H1 (cell line): Measurements from ENCODE around the gene IFT81. TPM values are rescaled to one million over a fixed set of nuclear protein-coding genes. Genes with fewer than 3 reads are reported as not detected.

Experiments used
- CTCF ChIA-PET: fragments of 300-600 bp; sonication (Branson Sonifier 250); formaldehyde crosslinking; loops from one replicate; lab custom pipeline; 2021; ENCODE audit not compliant: partially characterized antibody; lab: Charles Lee
- POLR2A ChIA-PET: fragments of 300-600 bp; sonication (Branson Sonifier 250); formaldehyde crosslinking; loops from one replicate; lab custom pipeline; 2021; ENCODE audit warnings: inconsistent platforms; ENCODE audit not compliant: partially characterized antibody; lab: Charles Lee
- DNase-seq, 2 experiments: peaks; one replicate each; pipeline versions ENCODE4 v3.0.0 to v3.0.0-alpha.2; 2010 to 2022; ENCODE audit warnings: low spot score in 2 of 2, low read depth in 1 of 2, mixed read lengths in 1 of 2
- FAIRE-seq: peaks from 2 replicates; lab custom pipeline; 2011; peaks lifted over from hg19 to GRCh38; lab: Jason Lieb, UNC
- H2AFZ ChIP-seq: 2 replicates; pipeline ENCODE4 v1.8.1; 2012; ENCODE audit warnings: low read length, inconsistent platforms
- H2AK5ac ChIP-seq: 2 replicates; pipeline ENCODE4 v1.6.1; 2013; ENCODE audit warnings: low read depth, low read length
- H2BK120ac ChIP-seq: replicated peaks from 2 replicates; pipeline ENCODE3; 2013; ENCODE audit warnings: low read depth, low read length, inconsistent platforms
- H2BK12ac ChIP-seq: 2 replicates; pipeline ENCODE4 v1.6.1; 2013; ENCODE audit warnings: low read depth, low read length
- H2BK15ac ChIP-seq: 2 replicates; pipeline ENCODE4 v1.6.1; 2013; ENCODE audit warnings: low read length
- H2BK20ac ChIP-seq: 2 replicates; pipeline ENCODE4 v1.6.1; 2013; ENCODE audit warnings: low read length
- H2BK5ac ChIP-seq: 2 replicates; pipeline ENCODE4 v1.6.1; 2013; ENCODE audit warnings: low read depth, low read length
- H3K14ac ChIP-seq: 2 replicates; pipeline ENCODE4 v1.6.1; 2013; ENCODE audit warnings: inconsistent platforms; ENCODE audit not compliant: insufficient read length
- H3K18ac ChIP-seq: 2 replicates; pipeline ENCODE4 v1.6.1; 2013; ENCODE audit warnings: low read length; ENCODE audit errors: extremely low read depth
- H3K23ac ChIP-seq: 2 replicates; pipeline ENCODE4 v1.6.1; 2013; ENCODE audit warnings: inconsistent platforms; ENCODE audit not compliant: insufficient read length
- H3K23me2 ChIP-seq: 2 replicates; pipeline ENCODE4 v1.6.1; 2013; ENCODE audit warnings: low read depth, low read length
- H3K27ac ChIP-seq: 2 replicates; pipeline ENCODE4 v1.6.1; 2011; ENCODE audit warnings: low read depth, low read length, inconsistent platforms
- H3K27me3 ChIP-seq, 4 experiments: replicated peaks in 1 of 4; 1 replicate in 1 of 4; 2 replicates in 3 of 4; pipeline versions ENCODE4 v1.6.1 to v1.8.1; 2011 to 2013; ENCODE audit warnings: low read length in 3 of 4, mild to moderate bottlenecking in 3 of 4, inconsistent platforms in 2 of 4, mixed read lengths in 2 of 4, moderate library complexity in 1 of 4; ENCODE audit not compliant: control insufficient read depth in 3 of 4, insufficient read depth in 3 of 4; ENCODE audit errors: extremely low read depth in 1 of 4
- H3K36me3 ChIP-seq, 4 experiments: 2 replicates each; pipeline versions ENCODE4 v1.6.1 to v1.8.1; 2011 to 2013; ENCODE audit warnings: mild to moderate bottlenecking in 4 of 4, low read length in 3 of 4, moderate library complexity in 2 of 4, control low read depth in 1 of 4, inconsistent platforms in 1 of 4; ENCODE audit not compliant: insufficient read depth in 4 of 4, control insufficient read depth in 2 of 4
- H3K4ac ChIP-seq: replicated peaks from 2 replicates; pipeline ENCODE3; 2013; ENCODE audit warnings: low read length, low read depth, mixed read lengths, inconsistent platforms; ENCODE audit not compliant: insufficient read length
- H3K4me1 ChIP-seq, 4 experiments: replicated peaks in 1 of 4; 1 replicate in 1 of 4; 2 replicates in 3 of 4; pipeline versions ENCODE4 v1.6.1 to v1.8.1; 2011 to 2013; ENCODE audit warnings: low read length in 3 of 4, inconsistent platforms in 2 of 4, mixed read lengths in 1 of 4; ENCODE audit not compliant: insufficient read depth in 4 of 4, control insufficient read depth in 3 of 4
- H3K4me2 ChIP-seq, 2 experiments: 2 replicates each; pipeline versions ENCODE4 v1.6.1 to v1.8.1; 2011 to 2013; ENCODE audit warnings: low read depth in 2 of 2, low read length in 2 of 2, control low read depth in 1 of 2, inconsistent platforms in 1 of 2, mild to moderate bottlenecking in 1 of 2; ENCODE audit not compliant: insufficient read depth in 1 of 2
- H3K4me3 ChIP-seq, 4 experiments: fragments of 200-600, 300-600 bp in 1 of 4; sonication (generic), shearing (Covaris generic), sonication (Bioruptor Twin) in 1 of 4; 2 replicates each; pipeline versions ENCODE4 v1.5.1 to v1.8.1; 2011 to 2016; ENCODE audit warnings: low read length in 4 of 4, low read depth in 3 of 4, control low read depth in 2 of 4, inconsistent platforms in 2 of 4, mild to moderate bottlenecking in 2 of 4, mixed read lengths in 1 of 4, moderate library complexity in 1 of 4; ENCODE audit not compliant: insufficient read depth in 2 of 4; ENCODE audit errors: extremely low read depth in 1 of 4
- H3K56ac ChIP-seq: replicated peaks from 2 replicates; pipeline ENCODE3; 2013; ENCODE audit warnings: low read depth, mild to moderate bottlenecking, mixed read lengths, low read length, inconsistent platforms; ENCODE audit not compliant: insufficient read length
- H3K79me1 ChIP-seq: 2 replicates; pipeline ENCODE4 v1.6.1; 2013; ENCODE audit warnings: low read depth, low read length, control low read depth
- H3K79me2 ChIP-seq, 2 experiments: 2 replicates each; pipeline versions ENCODE4 v1.6.1 to v1.8.1; 2012 to 2013; ENCODE audit warnings: low read length in 2 of 2, mild to moderate bottlenecking in 2 of 2, inconsistent platforms in 1 of 2; ENCODE audit not compliant: insufficient read depth in 2 of 2, control insufficient read depth in 1 of 2
- H3K9ac ChIP-seq, 4 experiments: replicated peaks in 1 of 4; 1 replicate in 1 of 4; 2 replicates in 3 of 4; pipeline versions ENCODE4 v1.6.1 to v1.8.1; 2011 to 2013; ENCODE audit warnings: low read depth in 3 of 4, low read length in 3 of 4, control low read depth in 2 of 4, mild to moderate bottlenecking in 2 of 4, moderate library complexity in 2 of 4, inconsistent platforms in 1 of 4; ENCODE audit errors: extremely low read depth in 1 of 4
- H3K9me3 ChIP-seq, 2 experiments: 2 replicates each; pipeline versions ENCODE4 v1.6.1 to v1.8.1; 2012 to 2013; ENCODE audit warnings: mild to moderate bottlenecking in 2 of 2, moderate library complexity in 2 of 2, control low read depth in 1 of 2, inconsistent platforms in 1 of 2, low read depth in 1 of 2, low read length in 1 of 2, mixed read lengths in 1 of 2; ENCODE audit not compliant: insufficient read depth in 2 of 2
- H4K20me1 ChIP-seq, 2 experiments: replicated peaks in 1 of 2; 2 replicates each; pipeline versions ENCODE3 to v1.8.1; 2011 to 2013; ENCODE audit warnings: inconsistent platforms in 2 of 2, low read length in 2 of 2, mild to moderate bottlenecking in 1 of 2; ENCODE audit not compliant: insufficient read depth in 2 of 2, control insufficient read depth in 1 of 2
- H4K5ac ChIP-seq: 2 replicates; pipeline ENCODE4 v1.6.1; 2013; ENCODE audit warnings: low read length, low read depth, mixed read lengths, inconsistent platforms; ENCODE audit not compliant: insufficient read length
- H4K8ac ChIP-seq: 2 replicates; pipeline ENCODE4 v1.8.0; 2013; ENCODE audit warnings: mild to moderate bottlenecking, moderate library complexity, low read length, inconsistent platforms; ENCODE audit not compliant: insufficient read depth; ENCODE audit errors: extremely low read depth
- H4K91ac ChIP-seq: replicated peaks from 2 replicates; pipeline ENCODE3; 2013; ENCODE audit warnings: low read length, mixed read lengths, inconsistent platforms; ENCODE audit not compliant: insufficient read length
- CEBPB ChIP-seq: IDR thresholded peaks from 2 replicates; pipeline ENCODE4 v1.6.1; 2012; ENCODE audit warnings: low read depth, low read length
- HDAC2 ChIP-seq, 2 experiments: fragments of 300-600 bp in 1 of 2; sonication (generic) in 1 of 2; IDR thresholded peaks; 2 replicates each; pipeline ENCODE4 v1.6.1; 2011 to 2012; ENCODE audit warnings: low read depth in 2 of 2, low read length in 2 of 2, mild to moderate bottlenecking in 2 of 2, moderate library complexity in 2 of 2, borderline replicate concordance in 1 of 2, inconsistent platforms in 1 of 2
- POU5F1 ChIP-seq: IDR thresholded peaks from 2 replicates; pipeline ENCODE4 v1.6.1; 2011; ENCODE audit warnings: low read depth, mild to moderate bottlenecking, low read length, moderate library complexity
- RBBP5 ChIP-seq: IDR thresholded peaks from 2 replicates; pipeline ENCODE4 v1.7.1; 2012; ENCODE audit warnings: low read depth, mild to moderate bottlenecking, inconsistent platforms, low read length, moderate library complexity, borderline replicate concordance
- RNF2 ChIP-seq: fragments of 200-900, 300-1000 bp; sonication (generic); IDR thresholded peaks from 2 replicates; pipeline ENCODE4 v1.7.1; 2016; ENCODE audit warnings: borderline replicate concordance, low read depth, mild to moderate bottlenecking, antibody characterized with exemption, low read length; ENCODE audit not compliant: poor library complexity, severe bottlenecking; ENCODE audit errors: missing control alignments
- SP1 ChIP-seq: IDR thresholded peaks from 2 replicates; pipeline ENCODE4 v1.6.1; 2011; ENCODE audit warnings: low read depth, low read length
- YY1 ChIP-seq: IDR thresholded peaks from 2 replicates; pipeline ENCODE4 v1.6.1; 2011; ENCODE audit warnings: low read depth, mild to moderate bottlenecking, low read length
- WGBS, 2 experiments: shearing (Covaris generic) in 1 of 2; methylation state at CpG; one replicate each; pipeline versions ENCODE4 v1.1.6 to v1.1.7; 2013 to 2015; ENCODE audit warnings: low lambda C conversion rate in 2 of 2, mixed read lengths in 2 of 2, inconsistent platforms in 1 of 2, low coverage in 1 of 2, missing lambda C conversion rate in 1 of 2; ENCODE audit not compliant: insufficient replicate concordance in 2 of 2, insufficient coverage in 1 of 2, insufficient read length in 1 of 2; ENCODE audit errors: extremely low coverage in 1 of 2, missing lambda C conversion rate in 1 of 2; 5-methylcytosine and 5-hydroxymethylcytosine counted together
- polyA plus RNA-seq, 7 experiments: library from polyadenylated mRNA; depleted of rRNA in 3 of 7; stranded (reverse) in 5 of 7; unstranded in 2 of 7; fragments of >200 nt in 5 of 7; fragments of 200-250 nt in 2 of 7; gene quantifications; 1 replicate in 5 of 7; 2 replicates in 1 of 7; 4 replicates in 1 of 7; pipeline versions ENCODE4 v1.2.1 to v1.2.3, GENCODE V29; 2011 to 2013; ENCODE audit warnings: missing spikeins in 2 of 7, mixed read lengths in 2 of 7
- total RNA-seq: library from RNA; stranded (reverse); fragmentation: NEBNext Ultra II Directional; extraction: Animal tissue kit (Norgen Biotek cat#: 25700); gene quantifications from 2 replicates; pipeline ENCODE4 v1.2.1, GENCODE V29; 2021
- TF ChIP-seq, protein P1 (sequence below): IDR thresholded peaks from 2 replicates; pipeline ENCODE4 v1.6.1; 2011; ENCODE audit warnings: low read length, improper control_type of control experiment
- TF ChIP-seq, protein P2 (sequence below): IDR thresholded peaks from 2 replicates; pipeline ENCODE4 v1.6.1; 2012; ENCODE audit warnings: low read length, inconsistent platforms

The IFT81 gene
- total and polyA plus RNA-seq, 2 of the 8 experiments (the other 6 are each of a cell fraction or from before 2014, with no cell fraction given), result 4.1 to 14.5 TPM

DNA sequence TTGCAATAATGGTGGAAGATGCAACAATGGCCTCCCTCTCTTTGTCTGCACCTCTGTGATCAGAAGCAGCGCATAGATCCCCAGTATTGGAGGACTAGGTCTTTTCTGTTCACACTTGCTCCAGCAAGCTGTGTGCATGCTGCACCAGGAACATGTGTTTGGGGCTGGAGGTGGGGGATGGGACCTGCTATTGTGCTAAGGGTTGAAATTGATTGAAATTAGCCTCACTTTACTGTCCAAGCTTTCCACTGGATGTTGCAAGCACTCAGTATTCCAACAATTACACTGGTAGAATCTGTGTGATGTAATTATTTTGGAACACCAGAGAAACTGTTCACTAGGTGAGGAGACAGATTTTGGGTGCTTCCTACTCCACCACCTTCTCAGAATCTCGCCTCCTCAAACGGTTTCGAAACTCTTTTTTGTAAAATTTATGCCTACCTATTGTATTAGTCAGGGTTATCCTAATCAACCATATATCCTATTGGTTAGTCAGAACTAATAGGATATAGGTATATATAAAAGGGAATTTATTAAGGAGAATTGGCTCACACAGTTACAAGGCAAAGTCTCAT, 35.6 kb downstream of the IFT81 start:
- peaks cover 0 to 6% (median 2%) of the 10 kb centered on the region in 4 experiments; a peak in 1 of 8 replicates for H3K36me3 ChIP-seq
- TF ChIP-seq SP1 (no peak), RBBP5 (no peak), YY1 (no peak), CEBPB (no peak), RNF2 (no peak), HDAC2 (IDR thresholded peaks at IDR 0.05; ENCODE audit: borderline replicate concordance in 1 of 2, low read depth in 2 of 2, low read length in 2 of 2) (no peak), POU5F1 (no peak)
- TF ChIP-seq, protein P1, sequence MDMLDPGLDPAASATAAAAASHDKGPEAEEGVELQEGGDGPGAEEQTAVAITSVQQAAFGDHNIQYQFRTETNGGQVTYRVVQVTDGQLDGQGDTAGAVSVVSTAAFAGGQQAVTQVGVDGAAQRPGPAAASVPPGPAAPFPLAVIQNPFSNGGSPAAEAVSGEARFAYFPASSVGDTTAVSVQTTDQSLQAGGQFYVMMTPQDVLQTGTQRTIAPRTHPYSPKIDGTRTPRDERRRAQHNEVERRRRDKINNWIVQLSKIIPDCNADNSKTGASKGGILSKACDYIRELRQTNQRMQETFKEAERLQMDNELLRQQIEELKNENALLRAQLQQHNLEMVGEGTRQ, result no peak
- TF ChIP-seq, protein P2, sequence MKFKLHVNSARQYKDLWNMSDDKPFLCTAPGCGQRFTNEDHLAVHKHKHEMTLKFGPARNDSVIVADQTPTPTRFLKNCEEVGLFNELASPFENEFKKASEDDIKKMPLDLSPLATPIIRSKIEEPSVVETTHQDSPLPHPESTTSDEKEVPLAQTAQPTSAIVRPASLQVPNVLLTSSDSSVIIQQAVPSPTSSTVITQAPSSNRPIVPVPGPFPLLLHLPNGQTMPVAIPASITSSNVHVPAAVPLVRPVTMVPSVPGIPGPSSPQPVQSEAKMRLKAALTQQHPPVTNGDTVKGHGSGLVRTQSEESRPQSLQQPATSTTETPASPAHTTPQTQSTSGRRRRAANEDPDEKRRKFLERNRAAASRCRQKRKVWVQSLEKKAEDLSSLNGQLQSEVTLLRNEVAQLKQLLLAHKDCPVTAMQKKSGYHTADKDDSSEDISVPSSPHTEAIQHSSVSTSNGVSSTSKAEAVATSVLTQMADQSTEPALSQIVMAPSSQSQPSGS, result no peak

More for the DNA sequence above, 35.6 kb downstream of the IFT81 start:
- H3K4me1 ChIP-seq, result 0 out of 7 replicates have a peak, but pooled peaks cover 0 to 2% (median 0%) of the 10 kb centered on the region in 4 experiments
- no peaks in the 10 kb centered on the region for H3K27me3 ChIP-seq
- no peak overlapping the region for H2BK15ac ChIP-seq
- H3K18ac ChIP-seq, result no peak overlapping the region
- H3K27ac ChIP-seq, result no peak overlapping the region
- CTCF ChIA-PET, result no interaction called here
- WGBS, 2 experiments, result 98% methylated on average over 4 of the region's 4 CpGs; no CpG with 5 or more reads in 1 of the 2 experiments
- no peak overlapping the region for H2BK20ac ChIP-seq
- H2AFZ ChIP-seq, result no peak overlapping the region
- no peak overlapping the region for H3K23ac ChIP-seq
- no peaks in the 10 kb centered on the region for H4K20me1 ChIP-seq
- no peak overlapping the region for H4K5ac ChIP-seq
- H2BK120ac ChIP-seq, result no peak overlapping the region
- no peak overlapping the region for H3K4me3 ChIP-seq
- H4K91ac ChIP-seq, result no peak overlapping the region
- DNase-seq, result no peak
- no peak overlapping the region for H3K9ac ChIP-seq
- no peaks in the 10 kb centered on the region for H3K9me3 ChIP-seq
- H3K14ac ChIP-seq, result no peak overlapping the region
- POLR2A ChIA-PET, result no interaction called here
- no peak overlapping the region for H2AK5ac ChIP-seq
- no peak overlapping the region for H4K8ac ChIP-seq
- no peaks in the 10 kb centered on the region for H3K79me2 ChIP-seq
- no peaks in the 10 kb centered on the region for H3K23me2 ChIP-seq
- no peak overlapping the region for H3K56ac ChIP-seq
- H3K4me2 ChIP-seq, result no peak overlapping the region
- no peaks in the 10 kb centered on the region for H3K79me1 ChIP-seq
- no peak overlapping the region for H2BK12ac ChIP-seq
- H3K4ac ChIP-seq, result no peak overlapping the region
- FAIRE-seq, result no peak
- H2BK5ac ChIP-seq, result no peak overlapping the region
